Retinal pigment epithelial cell (primary cell): ENCODE results near the gene AKAP9.
A peak's percentile ranks its signal among the peaks of the same experiment; 100 is the strongest.
"Not testable (repeated sequence)": the region's sequence is repeated elsewhere in the genome, so short reads cannot be mapped to it uniquely, and the experiment has no call there.

ENCODE experiments used
- DNase-seq: peaks from one replicate; pipeline ENCODE4 v3.0.0-alpha.2; 2010; ENCODE audit warnings: low read depth
- H3K4me3 ChIP-seq: 2 replicates; pipeline ENCODE4 v1.5.1; 2011; ENCODE audit warnings: mild to moderate bottlenecking, low read length, control low read depth, moderate library complexity
- TF ChIP-seq, protein P1 (sequence below): conservative IDR thresholded peaks from 2 replicates; pipeline ENCODE4 v1.5.1; 2011; ENCODE audit warnings: low read depth, low read length, control low read depth, inconsistent platforms

AKAP9 gene

GRCh38 chr7:91946549-91946948 lies 5.9 kb downstream of the AKAP9 start:
- DNase-seq = no peak
- TF ChIP-seq, protein P1, sequence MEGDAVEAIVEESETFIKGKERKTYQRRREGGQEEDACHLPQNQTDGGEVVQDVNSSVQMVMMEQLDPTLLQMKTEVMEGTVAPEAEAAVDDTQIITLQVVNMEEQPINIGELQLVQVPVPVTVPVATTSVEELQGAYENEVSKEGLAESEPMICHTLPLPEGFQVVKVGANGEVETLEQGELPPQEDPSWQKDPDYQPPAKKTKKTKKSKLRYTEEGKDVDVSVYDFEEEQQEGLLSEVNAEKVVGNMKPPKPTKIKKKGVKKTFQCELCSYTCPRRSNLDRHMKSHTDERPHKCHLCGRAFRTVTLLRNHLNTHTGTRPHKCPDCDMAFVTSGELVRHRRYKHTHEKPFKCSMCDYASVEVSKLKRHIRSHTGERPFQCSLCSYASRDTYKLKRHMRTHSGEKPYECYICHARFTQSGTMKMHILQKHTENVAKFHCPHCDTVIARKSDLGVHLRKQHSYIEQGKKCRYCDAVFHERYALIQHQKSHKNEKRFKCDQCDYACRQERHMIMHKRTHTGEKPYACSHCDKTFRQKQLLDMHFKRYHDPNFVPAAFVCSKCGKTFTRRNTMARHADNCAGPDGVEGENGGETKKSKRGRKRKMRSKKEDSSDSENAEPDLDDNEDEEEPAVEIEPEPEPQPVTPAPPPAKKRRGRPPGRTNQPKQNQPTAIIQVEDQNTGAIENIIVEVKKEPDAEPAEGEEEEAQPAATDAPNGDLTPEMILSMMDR = no peak
- H3K4me3 ChIP-seq = no peak overlapping the region

DNA sequence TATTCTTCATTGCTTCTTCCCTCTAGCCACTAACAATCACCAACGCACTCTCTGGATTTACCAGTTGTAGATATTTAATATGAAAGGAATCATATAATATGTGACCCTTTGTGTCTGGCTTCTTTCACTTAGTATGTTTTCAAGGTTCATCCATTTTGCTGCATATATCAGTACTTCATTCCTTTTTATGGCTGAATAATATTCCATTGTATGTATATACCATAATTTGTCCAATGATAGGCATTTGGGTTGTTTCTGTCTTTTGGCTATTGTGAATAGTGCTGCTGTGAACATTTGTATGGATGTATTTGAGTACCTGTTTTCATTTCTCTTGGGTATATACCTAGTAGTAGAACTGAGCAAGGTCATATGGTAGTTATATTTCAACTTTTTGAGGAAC lies 7.3 kb downstream of the AKAP9 start:
- TF ChIP-seq, protein P1 = no peak
- H3K4me3 ChIP-seq = no peak overlapping the region
- DNase-seq = no peak

- no peak for DNase-seq
- no peak overlapping the region for H3K4me3 ChIP-seq
- TF ChIP-seq, protein P1 = no peak
Measured at GRCh38 chr7:91949221-91950009, 8.8 kb downstream of the AKAP9 start.

DNA sequence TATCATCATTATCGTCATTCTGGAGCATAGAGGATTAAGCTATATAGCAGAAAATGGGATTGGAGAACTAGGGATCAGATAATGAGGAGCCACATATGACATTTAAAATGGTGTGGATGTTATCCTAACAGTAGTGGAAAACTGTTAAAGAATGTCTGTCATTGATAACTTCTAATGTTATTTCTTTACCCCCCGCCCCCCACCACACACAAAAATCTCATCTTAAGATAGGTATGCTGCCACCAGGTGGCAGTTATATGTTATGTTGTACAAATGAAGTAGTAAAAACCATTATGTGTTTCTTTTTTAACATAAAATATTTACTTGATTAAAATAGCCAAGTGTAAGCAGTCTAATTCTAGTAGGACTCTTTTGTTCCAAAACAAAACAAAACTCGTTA lies 13.0 kb downstream of the AKAP9 start:
- DNase-seq = no peak
- TF ChIP-seq, protein P1 = peak; percentile 22

DNA sequence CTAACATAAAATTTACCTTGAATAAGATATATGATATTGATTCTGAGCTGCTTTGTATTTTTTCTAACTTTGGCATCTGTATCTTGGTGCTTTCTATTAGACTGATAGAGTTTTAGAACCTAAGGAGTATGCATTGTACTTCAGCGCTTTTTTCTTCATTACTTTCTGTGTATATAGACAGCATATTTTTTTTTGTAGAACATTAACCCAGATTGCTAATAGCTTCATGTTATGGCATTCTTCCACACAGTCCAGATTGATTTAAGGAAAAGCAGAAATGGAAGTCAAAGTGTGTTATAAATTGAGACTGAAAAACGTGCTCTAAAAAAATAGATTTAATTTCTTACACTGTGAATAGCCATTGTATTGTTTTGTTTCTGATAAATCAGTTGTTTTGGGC lies 15.8 kb downstream of the AKAP9 start:
- not testable (repeated sequence) for H3K4me3 ChIP-seq, DNase-seq

More for the DNA sequence above, 13.0 kb downstream of the AKAP9 start:
- H3K4me3 ChIP-seq = no peak overlapping the region

GRCh38 chr7:91957232-91957631 lies 16.6 kb downstream of the AKAP9 start:
- no peak overlapping the region for H3K4me3 ChIP-seq
- DNase-seq = no peak
- TF ChIP-seq, protein P1 = no peak

DNA sequence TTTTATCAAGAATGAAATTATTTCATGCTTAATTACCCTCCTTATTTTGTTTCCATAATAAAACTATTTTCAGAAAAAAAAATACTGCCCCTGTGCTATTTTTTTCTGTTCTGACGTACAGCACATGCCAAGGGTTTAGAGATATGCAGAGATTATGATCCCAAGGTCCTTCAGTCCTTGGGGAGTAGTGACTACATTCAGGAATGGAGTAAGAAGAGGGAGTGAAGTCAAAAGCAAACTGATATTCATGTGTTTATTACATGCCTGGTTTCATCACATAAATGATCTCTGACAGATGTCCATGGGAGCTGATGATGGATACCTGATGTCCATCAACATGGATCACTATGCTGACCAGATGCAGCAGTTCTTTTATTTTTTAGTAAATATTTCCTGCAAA lies 17.2 kb downstream of the AKAP9 start:
- DNase-seq = peak; percentile 10
- H3K4me3 ChIP-seq = no peak overlapping the region
- TF ChIP-seq, protein P1 = no peak
